Measurements from ENCODE around the gene MTMR10. TPM values are rescaled to one million over a fixed set of nuclear protein-coding genes. Genes with fewer than 3 reads are reported as not detected.
A peak's percentile ranks its signal among the peaks of the same experiment; 100 is the strongest.

The MTMR10 gene
- total RNA-seq, 1 experiment from 2014 or later: 5.0 TPM

DNA sequence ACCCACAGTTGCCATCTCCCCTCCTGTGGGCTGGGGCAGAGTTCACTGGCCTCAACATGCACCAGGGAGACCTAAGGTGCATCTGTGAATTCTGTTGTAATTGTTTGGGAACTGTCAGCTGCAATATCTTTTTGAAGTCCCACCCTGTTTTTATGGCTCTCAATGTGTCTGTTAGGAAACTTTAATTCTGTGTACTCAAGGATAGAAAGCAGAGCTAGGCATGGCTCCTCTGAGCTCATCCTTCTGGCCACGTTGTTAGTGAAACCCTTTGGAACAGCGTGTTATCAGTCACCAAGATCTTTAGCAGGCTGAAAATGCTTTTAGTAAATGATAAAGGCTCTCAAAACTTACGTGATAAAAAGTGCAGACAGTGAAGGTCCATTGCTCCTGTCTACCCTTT lies 33.6 kb upstream of the MTMR10 start:
- Mint-ChIP-seq H3K9me3 (ENCODE audit: low read depth, unreplicated experiment) (no peaks in the 10 kb centered on the region), H3K4me3 (ENCODE audit: low read depth, unreplicated experiment) (no peak overlapping the region), H3K36me3 (ENCODE audit: insufficient read depth, unreplicated experiment) (no peaks in the 10 kb centered on the region), H3K27ac (ENCODE audit: unreplicated experiment) (no peak overlapping the region), H3K4me1 (ENCODE audit: low read depth, unreplicated experiment) (peaks cover 11% of the 10 kb centered on the region), H3K27me3 (ENCODE audit: unreplicated experiment) (no peaks in the 10 kb centered on the region)
- CTCF ChIA-PET: no interaction called here
- DNase-seq: no peak
- TF ChIP-seq, protein P1, sequence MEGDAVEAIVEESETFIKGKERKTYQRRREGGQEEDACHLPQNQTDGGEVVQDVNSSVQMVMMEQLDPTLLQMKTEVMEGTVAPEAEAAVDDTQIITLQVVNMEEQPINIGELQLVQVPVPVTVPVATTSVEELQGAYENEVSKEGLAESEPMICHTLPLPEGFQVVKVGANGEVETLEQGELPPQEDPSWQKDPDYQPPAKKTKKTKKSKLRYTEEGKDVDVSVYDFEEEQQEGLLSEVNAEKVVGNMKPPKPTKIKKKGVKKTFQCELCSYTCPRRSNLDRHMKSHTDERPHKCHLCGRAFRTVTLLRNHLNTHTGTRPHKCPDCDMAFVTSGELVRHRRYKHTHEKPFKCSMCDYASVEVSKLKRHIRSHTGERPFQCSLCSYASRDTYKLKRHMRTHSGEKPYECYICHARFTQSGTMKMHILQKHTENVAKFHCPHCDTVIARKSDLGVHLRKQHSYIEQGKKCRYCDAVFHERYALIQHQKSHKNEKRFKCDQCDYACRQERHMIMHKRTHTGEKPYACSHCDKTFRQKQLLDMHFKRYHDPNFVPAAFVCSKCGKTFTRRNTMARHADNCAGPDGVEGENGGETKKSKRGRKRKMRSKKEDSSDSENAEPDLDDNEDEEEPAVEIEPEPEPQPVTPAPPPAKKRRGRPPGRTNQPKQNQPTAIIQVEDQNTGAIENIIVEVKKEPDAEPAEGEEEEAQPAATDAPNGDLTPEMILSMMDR (IDR thresholded peaks at IDR 0.05; ENCODE audit: unreplicated experiment): no peak
- intact Hi-C loops (cut with micrococcal nuclease; ENCODE audit: unreplicated experiment): no loop called here
- no TSS peak for BruUV-seq (replicated peaks)

DNA sequence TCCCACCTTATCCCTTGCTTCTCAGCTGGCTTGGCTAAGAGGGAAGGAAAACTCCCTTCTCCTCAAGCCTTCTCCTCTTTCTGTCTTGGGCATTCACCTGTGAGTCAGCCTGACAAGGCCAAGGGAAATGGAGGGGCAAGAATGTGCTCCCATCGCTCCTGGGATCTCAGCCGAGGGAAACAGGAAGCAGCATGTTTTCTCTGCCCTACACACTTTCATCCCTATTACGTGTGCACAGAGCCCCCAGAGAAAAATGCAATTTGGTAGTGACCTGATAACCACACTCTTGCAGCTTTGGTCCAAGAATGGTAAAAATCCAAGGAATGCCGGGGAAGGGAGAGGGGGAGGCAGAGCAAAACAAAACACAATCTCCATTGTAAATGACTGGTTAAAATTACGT lies 32.9 kb upstream of the MTMR10 start:
- Mint-ChIP-seq H3K9me3 (ENCODE audit: low read depth, unreplicated experiment) (no peaks in the 10 kb centered on the region), H3K4me1 (ENCODE audit: low read depth, unreplicated experiment) (peaks cover 11% of the 10 kb centered on the region), H3K27me3 (ENCODE audit: unreplicated experiment) (no peaks in the 10 kb centered on the region), H3K27ac (ENCODE audit: unreplicated experiment) (no peak overlapping the region), H3K36me3 (ENCODE audit: insufficient read depth, unreplicated experiment) (no peaks in the 10 kb centered on the region), H3K4me3 (ENCODE audit: low read depth, unreplicated experiment) (no peak overlapping the region)
- CTCF ChIA-PET: no interaction called here
- DNase-seq: peak; percentile 3
- TF ChIP-seq, protein P1 (IDR thresholded peaks at IDR 0.05; ENCODE audit: unreplicated experiment): no peak
- BruUV-seq (replicated peaks): no TSS peak
- intact Hi-C loops (cut with micrococcal nuclease; ENCODE audit: unreplicated experiment): no loop called here

DNA sequence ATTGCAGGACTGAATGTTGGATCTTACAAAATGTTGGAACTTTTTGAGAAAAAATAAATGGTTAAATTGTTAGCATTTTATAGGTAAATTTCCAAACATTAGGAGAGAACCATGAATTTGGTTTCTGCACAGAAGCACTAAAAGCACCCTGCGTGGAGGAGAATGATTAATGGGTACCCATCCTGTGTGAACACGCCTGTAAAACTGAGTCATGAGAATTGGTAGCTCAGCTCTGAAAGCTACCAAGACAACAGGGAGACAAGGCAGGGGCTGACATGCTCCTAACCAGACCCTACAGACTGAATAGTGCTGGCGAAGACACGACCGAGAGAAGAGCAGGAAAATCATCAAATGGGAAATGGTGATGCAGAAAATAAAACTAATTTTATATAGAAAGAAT lies 32.4 kb upstream of the MTMR10 start:
- H3K27me3 Mint-ChIP-seq (ENCODE audit: unreplicated experiment): no peaks in the 10 kb centered on the region
- CTCF ChIA-PET: no interaction called here
- no TSS peak for BruUV-seq (replicated peaks)
- no peak overlapping the region for H3K27ac Mint-ChIP-seq (ENCODE audit: unreplicated experiment)
- DNase-seq: no peak
- TF ChIP-seq, protein P1 (IDR thresholded peaks at IDR 0.05; ENCODE audit: unreplicated experiment): no peak
- intact Hi-C loops (cut with micrococcal nuclease; ENCODE audit: unreplicated experiment): no loop called here
- H3K4me1 Mint-ChIP-seq (ENCODE audit: low read depth, unreplicated experiment): peaks cover 11% of the 10 kb centered on the region
- no peaks in the 10 kb centered on the region for H3K9me3 Mint-ChIP-seq (ENCODE audit: low read depth, unreplicated experiment)
- H3K36me3 Mint-ChIP-seq (ENCODE audit: insufficient read depth, unreplicated experiment): no peaks in the 10 kb centered on the region
- H3K4me3 Mint-ChIP-seq (ENCODE audit: low read depth, unreplicated experiment): no peak overlapping the region

DNA sequence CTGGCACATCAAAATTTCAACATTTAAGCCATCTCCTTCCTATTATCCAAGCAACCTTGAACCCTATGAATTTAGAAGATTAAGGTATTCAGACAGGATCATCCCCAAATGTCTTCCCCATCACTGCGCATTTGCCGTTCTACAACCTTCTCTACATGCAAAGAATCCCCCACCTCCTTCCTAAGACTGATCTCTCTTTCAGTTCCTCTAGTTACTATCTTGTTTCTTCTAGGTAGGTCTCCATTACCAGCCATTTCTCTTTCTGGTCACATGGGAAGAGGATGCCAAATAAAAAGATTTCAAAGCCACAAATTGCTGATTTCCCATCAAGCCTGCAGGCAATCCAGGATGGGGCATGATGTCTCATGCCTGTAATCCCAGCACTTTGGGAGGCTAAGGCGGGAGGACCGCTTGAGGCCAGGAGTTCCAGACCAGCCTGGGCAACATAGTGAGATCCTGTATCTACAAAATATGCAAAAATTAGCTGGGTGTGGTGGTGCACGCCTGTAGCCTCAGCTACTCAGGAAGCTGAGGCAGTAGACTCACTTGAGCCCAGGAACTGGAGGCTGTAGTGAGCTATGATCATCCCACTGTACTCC lies 29.7 kb upstream of the MTMR10 start:
- no TSS peak for BruUV-seq (replicated peaks)
- no peaks in the 10 kb centered on the region for H3K27me3 Mint-ChIP-seq (ENCODE audit: unreplicated experiment)
- H3K4me1 Mint-ChIP-seq (ENCODE audit: low read depth, unreplicated experiment): peaks cover 11% of the 10 kb centered on the region

More for the DNA sequence above, 29.7 kb upstream of the MTMR10 start:
- Mint-ChIP-seq H3K36me3 (ENCODE audit: insufficient read depth, unreplicated experiment) (no peaks in the 10 kb centered on the region), H3K27ac (ENCODE audit: unreplicated experiment) (no peak overlapping the region), H3K9me3 (ENCODE audit: low read depth, unreplicated experiment) (no peaks in the 10 kb centered on the region), H3K4me3 (ENCODE audit: low read depth, unreplicated experiment) (no peak overlapping the region)
- intact Hi-C loops (cut with micrococcal nuclease; ENCODE audit: unreplicated experiment): no loop called here
- CTCF ChIA-PET: no interaction called here
- TF ChIP-seq, protein P1 (IDR thresholded peaks at IDR 0.05; ENCODE audit: unreplicated experiment): no peak
- DNase-seq: no peak

Data from Calu3 (cell line).